ENCODE results near the gene CDHR2.

CDHR2 gene

GRCh38 chr5:176548967-176549444 lies at the start of gene CDHR2:
Gene CDHR2, plus strand, starts transcription at chr5:176549342. Its CDS starts 16,011 bp downstream, at chr5:176565353.
- DNase-seq: no peak

GRCh38 chr5:176500511-176500910 lies 48.6 kb upstream of the CDHR2 start:
- no peak for DNase-seq

GRCh38 chr5:176501333-176501732 lies 47.8 kb upstream of the CDHR2 start:
- no peak for DNase-seq

- DNase-seq: no peak
Observed at GRCh38 chr5:176503496-176503895, 45.6 kb upstream of the CDHR2 start.

GRCh38 chr5:176507911-176508310 lies 41.2 kb upstream of the CDHR2 start:
- no peak for DNase-seq

- DNase-seq: no peak
Observed at GRCh38 chr5:176508603-176509002, 40.5 kb upstream of the CDHR2 start.

GRCh38 chr5:176513788-176514187 lies 35.4 kb upstream of the CDHR2 start:
- no peak for DNase-seq

GRCh38 chr5:176514244-176514950 lies 34.7 kb upstream of the CDHR2 start:
- DNase-seq: no peak

GRCh38 chr5:176515396-176515795 lies 33.7 kb upstream of the CDHR2 start:
- DNase-seq: no peak

GRCh38 chr5:176517053-176517661 lies 32.0 kb upstream of the CDHR2 start:
- DNase-seq: no peak

- no peak for DNase-seq
Observed at GRCh38 chr5:176519810-176520720, 29.1 kb upstream of the CDHR2 start.

- no peak for DNase-seq
Observed at GRCh38 chr5:176521286-176521685, 27.9 kb upstream of the CDHR2 start.

- no peak for DNase-seq
Observed at GRCh38 chr5:176521699-176522263, 27.4 kb upstream of the CDHR2 start.

- no peak for DNase-seq
Observed at GRCh38 chr5:176524138-176524537, 25.0 kb upstream of the CDHR2 start.

- no peak for DNase-seq
Observed at GRCh38 chr5:176524987-176525386, 24.2 kb upstream of the CDHR2 start.

GRCh38 chr5:176525677-176526076 lies 23.5 kb upstream of the CDHR2 start:
- no peak for DNase-seq

GRCh38 chr5:176526462-176526861 lies 22.7 kb upstream of the CDHR2 start:
- DNase-seq: no peak

- no peak for DNase-seq
Observed at GRCh38 chr5:176527246-176528222, 21.6 kb upstream of the CDHR2 start.

GRCh38 chr5:176528301-176528700 lies 20.8 kb upstream of the CDHR2 start:
- no peak for DNase-seq

- DNase-seq: no peak
Observed at GRCh38 chr5:176528761-176529115, 20.4 kb upstream of the CDHR2 start.

GRCh38 chr5:176529116-176529740 lies 19.9 kb upstream of the CDHR2 start:
- DNase-seq: no peak

GRCh38 chr5:176529741-176530141 lies 19.4 kb upstream of the CDHR2 start:
- no peak for DNase-seq
